Natural killer cell treated with Interleukin-12 subunit alpha and Interleukin-12 subunit beta and Interleukin-15 and Interleukin-18, amount 100 ng/mL, for 72 hours (primary cell): ENCODE measurements around the gene DIRAS3. TPM values are rescaled to one million over a fixed set of nuclear protein-coding genes. Genes with fewer than 3 reads are reported as not detected.
A peak's percentile ranks its signal among the peaks of the same experiment; 100 is the strongest.
"Not testable (repeated sequence)": the region's sequence is repeated elsewhere in the genome, so short reads cannot be mapped to it uniquely, and the experiment has no call there.

ENCODE experiments used
- ATAC-seq, 2 donors: fragments of 150-1000 bp; cut with Tn5 transposase in 1 of 2; sonication (Bioruptor Pico), chemical (Tn5 transposase) in 1 of 2; 2 replicates each; pipeline ENCODE4 v1.10.0; 2021
- DNase-seq: peaks from one replicate; pipeline ENCODE4 v3.0.0; 2022; ENCODE audit warnings: low spot score
- H3K27ac Mint-ChIP-seq, 2 donors: 1 replicate in 1 of 2; 2 replicates in 1 of 2; pipeline ENCODE4 v1.8.0; 2022; ENCODE audit warnings: mixed read lengths in 2 of 2, mild to moderate bottlenecking in 1 of 2, moderate library complexity in 1 of 2
- H3K27me3 Mint-ChIP-seq, 2 donors: 1 replicate in 1 of 2; 2 replicates in 1 of 2; pipeline ENCODE4 v1.8.0; 2022; ENCODE audit warnings: mixed read lengths in 2 of 2
- H3K36me3 Mint-ChIP-seq: one replicate; pipeline ENCODE4 v1.8.0; 2022; ENCODE audit warnings: mixed read lengths
- H3K4me1 Mint-ChIP-seq, 2 donors: 1 replicate in 1 of 2; 2 replicates in 1 of 2; pipeline ENCODE4 v1.8.0; 2022; ENCODE audit warnings: low read depth in 2 of 2, mixed read lengths in 2 of 2, mild to moderate bottlenecking in 1 of 2
- H3K4me3 Mint-ChIP-seq: one replicate; pipeline ENCODE4 v1.8.0; 2022; ENCODE audit warnings: mixed read lengths
- H3K9me3 Mint-ChIP-seq: 2 replicates; pipeline ENCODE4 v1.8.0; 2022; ENCODE audit warnings: mixed read lengths
- total RNA-seq, 2 donors: library from RNA; stranded (reverse); gene quantifications; one replicate each; pipeline ENCODE4 v1.2.3, GENCODE V29; 2022

Gene DIRAS3, protein sequence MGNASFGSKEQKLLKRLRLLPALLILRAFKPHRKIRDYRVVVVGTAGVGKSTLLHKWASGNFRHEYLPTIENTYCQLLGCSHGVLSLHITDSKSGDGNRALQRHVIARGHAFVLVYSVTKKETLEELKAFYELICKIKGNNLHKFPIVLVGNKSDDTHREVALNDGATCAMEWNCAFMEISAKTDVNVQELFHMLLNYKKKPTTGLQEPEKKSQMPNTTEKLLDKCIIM
- total RNA-seq, result not detected

- no peak for ATAC-seq
- no peak within 1 kb of the TSS for H3K4me3 Mint-ChIP-seq
- H3K4me1 Mint-ChIP-seq, result no peaks in the 10 kb centered on the region
- H3K9me3 Mint-ChIP-seq, result no peaks in the 10 kb centered on the region
- DNase-seq, result no peak
- H3K27me3 Mint-ChIP-seq, result peaks cover 2 to 15% of the 10 kb centered on the region in 2 donors
- no peaks in the 10 kb centered on the region for H3K36me3 Mint-ChIP-seq
- no peak within 1 kb of the TSS for H3K27ac Mint-ChIP-seq
These were observed at the start of gene DIRAS3 for GRCh38 chr1:68049941-68050878. Gene DIRAS3, minus strand, starts transcription at chr1:68050627. Its CDS starts 3,330 bp downstream, at chr1:68047297.

DNA sequence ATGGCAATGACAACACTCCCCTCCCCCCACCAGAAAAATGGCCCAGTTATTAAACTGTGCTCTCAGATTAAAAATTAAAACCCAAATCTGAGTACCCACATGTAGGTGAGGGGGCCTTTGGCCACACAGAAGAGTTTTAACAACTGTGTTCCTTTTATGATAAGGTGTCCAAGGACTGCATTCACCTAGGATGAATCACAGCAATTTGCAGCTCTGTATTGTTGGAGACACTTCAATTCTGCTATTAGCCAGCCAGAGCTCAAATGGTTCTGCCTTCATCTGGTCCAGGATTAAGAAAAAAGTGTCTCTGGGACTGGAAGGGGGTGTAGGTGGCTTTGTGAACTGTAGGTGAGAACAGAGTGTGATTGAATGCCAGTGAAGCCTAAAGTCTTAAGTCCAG, 43.3 kb upstream of the DIRAS3 start:
- DNase-seq (no peak), ATAC-seq (no peak)
- Mint-ChIP-seq H3K36me3 (no peaks in the 10 kb centered on the region), H3K9me3 (no peaks in the 10 kb centered on the region), H3K27ac (no peak overlapping the region), H3K27me3 (peaks cover 0 to 20% of the 10 kb centered on the region in 2 donors), H3K4me3 (no peak overlapping the region), H3K4me1 (no peaks in the 10 kb centered on the region)

- Mint-ChIP-seq H3K36me3 (no peaks in the 10 kb centered on the region), H3K4me3 (no peak overlapping the region), H3K4me1 (no peaks in the 10 kb centered on the region), H3K27me3 (peaks cover 0 to 3% of the 10 kb centered on the region in 2 donors), H3K27ac (no peak overlapping the region), H3K9me3 (peaks cover 3% of the 10 kb centered on the region)
- ATAC-seq, result no peak
- no peak for DNase-seq
These were observed 36.8 kb upstream of the DIRAS3 start for GRCh38 chr1:68087184-68087583.

- Mint-ChIP-seq H3K27me3 (no peaks in the 10 kb centered on the region), H3K4me3 (no peak overlapping the region), H3K4me1 (no peaks in the 10 kb centered on the region), H3K27ac (no peak overlapping the region), H3K36me3 (no peaks in the 10 kb centered on the region), H3K9me3 (peaks cover 3% of the 10 kb centered on the region)
- no peak for DNase-seq
- no peak for ATAC-seq
These were observed 35.3 kb upstream of the DIRAS3 start for GRCh38 chr1:68085752-68086151.

DNA sequence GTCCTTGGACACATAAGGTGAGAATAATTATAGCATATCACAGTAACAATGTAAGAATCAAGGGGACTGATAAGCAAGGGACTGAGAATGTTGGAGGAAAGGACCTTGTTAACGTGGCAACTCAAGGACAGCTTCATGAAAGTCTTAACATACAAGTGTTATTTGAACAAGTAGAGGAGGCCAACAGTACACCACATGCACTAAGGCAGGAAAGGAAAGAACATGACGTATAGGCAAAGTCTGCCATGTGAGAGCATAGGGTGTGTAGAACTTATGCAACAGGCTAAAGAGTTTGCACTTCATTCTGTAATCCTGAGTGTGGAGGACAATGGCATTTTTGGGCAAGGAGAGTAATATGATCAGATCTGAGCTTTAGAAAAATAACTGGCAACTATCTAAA, 33.3 kb upstream of the DIRAS3 start:
- Mint-ChIP-seq H3K4me3 (no peak overlapping the region), H3K27ac (no peak overlapping the region), H3K4me1 (no peaks in the 10 kb centered on the region), H3K27me3 (no peaks in the 10 kb centered on the region), H3K9me3 (peaks cover 6% of the 10 kb centered on the region), H3K36me3 (no peaks in the 10 kb centered on the region)
- DNase-seq (no peak), ATAC-seq (no peak)

DNA sequence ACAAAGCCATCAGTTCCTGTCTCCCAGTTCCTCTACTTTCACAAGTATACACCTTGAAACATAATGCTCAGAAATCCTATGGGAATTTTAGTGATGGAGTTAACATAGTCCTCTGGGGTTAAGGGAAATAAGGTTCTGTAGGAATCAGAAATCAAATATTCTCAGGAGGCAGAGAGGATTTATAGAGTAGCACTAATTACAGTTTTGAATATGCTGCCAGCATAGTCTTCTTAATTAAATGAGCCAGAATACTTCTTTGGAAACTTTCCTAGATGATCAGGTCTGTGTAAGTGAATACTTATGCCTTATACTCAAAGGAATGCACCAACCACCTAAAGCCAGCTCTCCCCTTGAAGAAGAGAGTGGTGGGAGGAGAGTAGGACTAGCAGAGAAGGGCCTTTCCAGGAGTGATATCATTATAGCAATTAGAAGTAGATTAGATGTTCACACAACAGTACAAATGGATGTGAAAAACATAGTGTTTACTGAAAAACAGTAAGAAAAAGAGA, 31.4 kb upstream of the DIRAS3 start:
- Mint-ChIP-seq H3K4me1 (no peaks in the 10 kb centered on the region), H3K27me3 (no peaks in the 10 kb centered on the region), H3K9me3 (peaks cover 6% of the 10 kb centered on the region), H3K36me3 (no peaks in the 10 kb centered on the region), H3K4me3 (no peak overlapping the region), H3K27ac (no peak overlapping the region)
- DNase-seq (no peak), ATAC-seq (no peak)

- no peak overlapping the region for H3K4me3 Mint-ChIP-seq
- peak; percentile 24 to 38 for ATAC-seq
These were observed 28.2 kb upstream of the DIRAS3 start for GRCh38 chr1:68078647-68079046.

DNA sequence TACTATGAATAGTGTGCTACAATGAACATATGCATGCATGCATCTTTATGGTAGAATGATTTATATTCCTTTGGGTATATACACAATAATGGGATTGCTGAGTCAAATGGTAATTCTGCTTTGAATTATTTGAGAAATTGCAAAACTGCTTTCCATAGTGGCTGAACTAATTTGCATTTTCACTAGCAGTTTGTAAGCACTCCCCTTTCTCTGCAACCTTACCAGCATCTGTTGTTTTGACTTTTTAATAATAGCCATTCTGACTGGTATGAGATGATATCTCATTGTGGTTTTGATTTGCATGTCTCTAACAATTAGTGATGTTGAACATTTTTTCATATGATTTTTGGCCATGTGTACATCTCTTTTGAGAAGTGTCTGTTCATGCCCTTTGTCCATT, 24.0 kb upstream of the DIRAS3 start:
- DNase-seq, result no peak
- peaks cover 5% of the 10 kb centered on the region for H3K9me3 Mint-ChIP-seq
- H3K4me3 Mint-ChIP-seq, result no peak overlapping the region
- no peaks in the 10 kb centered on the region for H3K4me1 Mint-ChIP-seq
- H3K36me3 Mint-ChIP-seq, result peaks cover 5% of the 10 kb centered on the region
- peaks cover 0 to 7% of the 10 kb centered on the region in 2 donors for H3K27me3 Mint-ChIP-seq
- H3K27ac Mint-ChIP-seq, result no peak overlapping the region
- no peak for ATAC-seq

More at GRCh38 chr1:68078647-68079046, 28.2 kb upstream of the DIRAS3 start:
- Mint-ChIP-seq H3K27me3 (peaks cover 0 to 7% of the 10 kb centered on the region in 2 donors), H3K4me1 (no peaks in the 10 kb centered on the region), H3K27ac (no peak overlapping the region), H3K9me3 (peaks cover 8% of the 10 kb centered on the region), H3K36me3 (peaks cover 5% of the 10 kb centered on the region)
- no peak for DNase-seq

GRCh38 chr1:68065766-68066165, 15.3 kb upstream of the DIRAS3 start:
- H3K36me3 Mint-ChIP-seq, result no peaks in the 10 kb centered on the region
- no peak overlapping the region for H3K4me3 Mint-ChIP-seq
- H3K27ac Mint-ChIP-seq, result no peak overlapping the region
- H3K4me1 Mint-ChIP-seq, result no peaks in the 10 kb centered on the region
- H3K9me3 Mint-ChIP-seq, result peaks cover 3% of the 10 kb centered on the region
- peaks cover 0 to 11% of the 10 kb centered on the region in 2 donors for H3K27me3 Mint-ChIP-seq
- DNase-seq (no peak), ATAC-seq (no peak)

DNA sequence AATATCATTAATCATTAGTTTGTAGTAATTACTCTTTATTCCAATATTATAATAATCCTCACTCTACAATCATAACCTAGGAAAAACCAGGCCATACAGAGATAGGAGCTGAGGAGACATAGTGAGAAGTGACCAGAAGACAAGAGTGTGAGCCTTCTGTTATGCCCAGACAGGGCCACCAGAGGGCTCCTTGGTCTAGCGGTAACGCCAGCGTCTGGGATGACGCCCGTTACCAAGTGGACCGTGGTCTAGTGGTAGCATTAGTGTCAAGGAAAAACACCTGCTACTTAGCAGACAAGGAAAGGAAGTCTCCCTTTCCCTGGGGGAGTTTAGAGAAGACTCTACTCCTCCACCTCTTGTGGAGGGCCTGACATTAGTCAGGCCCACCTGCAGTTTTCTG, 7.6 kb upstream of the DIRAS3 start:
- H3K27ac Mint-ChIP-seq, H3K4me3 Mint-ChIP-seq, DNase-seq, H3K36me3 Mint-ChIP-seq, H3K9me3 Mint-ChIP-seq, H3K4me1 Mint-ChIP-seq, ATAC-seq: not testable (repeated sequence)
- peaks cover 0 to 11% of the 10 kb centered on the region in 2 donors for H3K27me3 Mint-ChIP-seq

DNA sequence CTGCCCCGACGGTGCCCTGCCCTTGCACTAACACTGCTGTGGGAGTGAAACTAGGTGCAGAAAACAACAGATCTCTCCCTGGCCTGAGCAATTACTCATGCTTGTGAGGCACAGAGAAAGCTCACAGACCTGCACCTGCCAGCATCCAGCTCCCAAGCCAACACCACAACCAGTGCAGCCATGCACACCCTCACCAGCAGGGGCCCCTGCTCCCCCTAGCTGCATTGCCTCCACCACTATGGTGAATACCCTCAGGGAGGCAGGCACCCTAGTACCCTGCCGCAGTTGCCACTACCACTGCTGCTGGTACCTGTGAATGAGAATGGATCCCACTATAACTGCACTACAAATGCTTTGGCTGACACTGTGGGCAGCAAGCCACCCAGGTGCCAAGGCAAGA, 7.1 kb upstream of the DIRAS3 start:
- no peak for DNase-seq
- Mint-ChIP-seq H3K27me3 (peaks cover 0 to 11% of the 10 kb centered on the region in 2 donors), H3K36me3 (no peaks in the 10 kb centered on the region), H3K4me3 (no peak overlapping the region), H3K9me3 (no peaks in the 10 kb centered on the region), H3K4me1 (no peaks in the 10 kb centered on the region), H3K27ac (no peak overlapping the region)
- peak in 1 of 2 donors; percentile 40 for ATAC-seq

DNA sequence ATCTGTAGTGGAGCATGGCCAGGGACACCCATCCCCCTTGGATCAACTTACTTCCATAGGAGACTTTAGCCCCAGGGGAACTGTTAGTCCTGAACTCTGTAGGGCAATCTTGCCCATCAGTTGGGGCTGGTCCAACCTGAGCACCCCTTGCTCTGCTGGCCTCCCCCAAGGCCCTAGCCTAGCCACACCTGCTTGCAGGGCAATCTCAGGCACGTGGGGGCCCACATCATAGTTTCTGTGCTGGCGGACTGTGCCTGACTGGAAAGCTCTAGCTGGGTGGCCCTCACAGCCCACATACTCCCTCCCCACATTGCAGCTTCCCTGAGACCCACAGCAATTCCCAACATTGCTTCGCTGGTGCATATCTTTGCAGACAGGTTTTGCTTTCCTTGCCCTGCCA, 6.6 kb upstream of the DIRAS3 start:
- H3K36me3 Mint-ChIP-seq, result no peaks in the 10 kb centered on the region
- H3K27ac Mint-ChIP-seq, result no peak overlapping the region
- DNase-seq (no peak), ATAC-seq (no peak)
- H3K4me3 Mint-ChIP-seq, result no peak overlapping the region
- H3K9me3 Mint-ChIP-seq, result no peaks in the 10 kb centered on the region
- no peaks in the 10 kb centered on the region for H3K4me1 Mint-ChIP-seq
- peaks cover 0 to 11% of the 10 kb centered on the region in 2 donors for H3K27me3 Mint-ChIP-seq

GRCh38 chr1:68051475-68051874, 1.0 kb upstream of the DIRAS3 start:
- peaks cover 2 to 10% of the 10 kb centered on the region in 2 donors for H3K27me3 Mint-ChIP-seq
- no peaks in the 10 kb centered on the region for H3K4me1 Mint-ChIP-seq
- H3K27ac Mint-ChIP-seq, result no peak overlapping the region
- no peak for ATAC-seq
- no peaks in the 10 kb centered on the region for H3K9me3 Mint-ChIP-seq
- H3K36me3 Mint-ChIP-seq, result no peaks in the 10 kb centered on the region
- no peak overlapping the region for H3K4me3 Mint-ChIP-seq
- no peak for DNase-seq

DNA sequence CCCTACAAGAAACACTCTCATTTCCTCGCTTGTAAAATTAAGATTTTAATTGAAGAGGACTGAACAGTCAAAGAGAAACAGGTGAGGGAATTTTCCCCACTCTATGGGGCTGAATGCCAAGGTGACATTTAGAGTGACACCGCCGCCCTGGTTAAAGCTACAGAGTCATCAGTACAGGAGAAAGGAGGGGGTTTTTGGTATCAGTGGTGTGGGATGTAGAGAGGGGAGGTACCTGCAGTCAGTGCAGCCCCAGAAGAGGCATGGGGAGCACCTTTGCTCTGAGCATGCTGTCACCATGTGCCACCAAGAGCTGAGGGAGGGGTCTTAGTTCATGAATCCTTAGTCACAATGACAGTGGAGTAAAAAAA, 2.8 kb downstream of the DIRAS3 start:
- Mint-ChIP-seq H3K36me3 (no peaks in the 10 kb centered on the region), H3K9me3 (no peaks in the 10 kb centered on the region), H3K27ac (no peak overlapping the region), H3K4me3 (no peak overlapping the region), H3K27me3 (peaks cover 2 to 15% of the 10 kb centered on the region in 2 donors), H3K4me1 (no peaks in the 10 kb centered on the region)
- DNase-seq (no peak), ATAC-seq (no peak)
